ENCODE results near the gene KLF1. TPM values are rescaled to one million over a fixed set of nuclear protein-coding genes. Genes with fewer than 3 reads are reported as not detected.

The KLF1 gene
- total and polyA plus RNA-seq, 10 of the 15 experiments (the other 5 are each of a cell fraction or from before 2014, with no cell fraction given): 0.04 to 0.38 (median 0.08) TPM; not detected in 3

DNA sequence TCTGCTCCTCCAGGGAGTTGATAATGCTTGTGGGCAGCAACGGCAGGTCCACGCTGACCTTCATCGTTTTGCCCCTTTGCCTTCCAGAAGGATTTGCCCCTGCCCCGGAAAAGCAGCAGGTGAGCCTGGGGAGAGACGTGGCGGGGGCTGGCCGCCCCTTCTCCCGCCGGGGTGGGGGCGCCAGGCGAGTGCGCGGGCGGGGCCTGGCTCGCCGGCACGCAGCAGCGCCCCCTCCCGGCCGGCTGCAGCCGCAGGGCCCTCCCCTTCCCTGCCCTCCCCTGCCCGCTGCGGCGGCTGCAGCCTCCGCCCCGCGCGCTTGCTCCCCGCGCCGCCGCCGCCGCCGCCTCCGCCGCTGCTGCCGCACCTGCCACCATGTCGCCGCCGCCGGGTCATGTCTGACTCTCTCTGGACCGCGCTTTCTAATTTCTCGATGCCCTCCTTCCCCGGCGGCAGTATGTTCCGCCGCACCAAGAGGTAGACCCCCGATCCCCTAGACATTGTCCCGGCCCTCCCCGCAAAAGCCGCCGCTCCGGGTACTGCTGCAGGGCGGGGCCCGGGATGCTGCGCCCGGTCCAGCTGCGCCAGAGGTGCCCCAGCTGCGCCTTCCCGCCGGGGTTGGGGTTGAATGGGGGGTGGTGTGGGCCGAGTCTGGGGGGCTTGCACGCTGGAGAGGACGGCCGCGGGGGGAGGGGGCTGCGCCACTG lies 48.7 kb downstream of the KLF1 start, which contains the start of gene MAST1 (continued):
- TF ChIP-seq, protein P1, sequence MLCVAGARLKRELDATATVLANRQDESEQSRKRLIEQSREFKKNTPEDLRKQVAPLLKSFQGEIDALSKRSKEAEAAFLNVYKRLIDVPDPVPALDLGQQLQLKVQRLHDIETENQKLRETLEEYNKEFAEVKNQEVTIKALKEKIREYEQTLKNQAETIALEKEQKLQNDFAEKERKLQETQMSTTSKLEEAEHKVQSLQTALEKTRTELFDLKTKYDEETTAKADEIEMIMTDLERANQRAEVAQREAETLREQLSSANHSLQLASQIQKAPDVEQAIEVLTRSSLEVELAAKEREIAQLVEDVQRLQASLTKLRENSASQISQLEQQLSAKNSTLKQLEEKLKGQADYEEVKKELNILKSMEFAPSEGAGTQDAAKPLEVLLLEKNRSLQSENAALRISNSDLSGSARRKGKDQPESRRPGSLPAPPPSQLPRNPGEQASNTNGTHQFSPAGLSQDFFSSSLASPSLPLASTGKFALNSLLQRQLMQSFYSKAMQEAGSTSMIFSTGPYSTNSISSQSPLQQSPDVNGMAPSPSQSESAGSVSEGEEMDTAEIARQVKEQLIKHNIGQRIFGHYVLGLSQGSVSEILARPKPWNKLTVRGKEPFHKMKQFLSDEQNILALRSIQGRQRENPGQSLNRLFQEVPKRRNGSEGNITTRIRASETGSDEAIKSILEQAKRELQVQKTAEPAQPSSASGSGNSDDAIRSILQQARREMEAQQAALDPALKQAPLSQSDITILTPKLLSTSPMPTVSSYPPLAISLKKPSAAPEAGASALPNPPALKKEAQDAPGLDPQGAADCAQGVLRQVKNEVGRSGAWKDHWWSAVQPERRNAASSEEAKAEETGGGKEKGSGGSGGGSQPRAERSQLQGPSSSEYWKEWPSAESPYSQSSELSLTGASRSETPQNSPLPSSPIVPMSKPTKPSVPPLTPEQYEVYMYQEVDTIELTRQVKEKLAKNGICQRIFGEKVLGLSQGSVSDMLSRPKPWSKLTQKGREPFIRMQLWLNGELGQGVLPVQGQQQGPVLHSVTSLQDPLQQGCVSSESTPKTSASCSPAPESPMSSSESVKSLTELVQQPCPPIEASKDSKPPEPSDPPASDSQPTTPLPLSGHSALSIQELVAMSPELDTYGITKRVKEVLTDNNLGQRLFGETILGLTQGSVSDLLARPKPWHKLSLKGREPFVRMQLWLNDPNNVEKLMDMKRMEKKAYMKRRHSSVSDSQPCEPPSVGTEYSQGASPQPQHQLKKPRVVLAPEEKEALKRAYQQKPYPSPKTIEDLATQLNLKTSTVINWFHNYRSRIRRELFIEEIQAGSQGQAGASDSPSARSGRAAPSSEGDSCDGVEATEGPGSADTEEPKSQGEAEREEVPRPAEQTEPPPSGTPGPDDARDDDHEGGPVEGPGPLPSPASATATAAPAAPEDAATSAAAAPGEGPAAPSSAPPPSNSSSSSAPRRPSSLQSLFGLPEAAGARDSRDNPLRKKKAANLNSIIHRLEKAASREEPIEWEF (IDR thresholded peaks at IDR 0.05; ENCODE audit: insufficient replicate concordance, low read depth, low read length): no peak
- TF ChIP-seq IKZF1 (conservative IDR thresholded peaks at IDR 0.05) (peak; percentile 33; the same call in 1 of the 2 replicates), ZNF592 (IDR thresholded peaks at IDR 0.05) (no peak), BHLHE40 (IDR thresholded peaks at IDR 0.05; ENCODE audit: borderline replicate concordance in 1 of 2, low read depth in 2 of 2, low read length in 1 of 2) (peak in 1 of 2 experiments; percentile 57; a peak in 2 of 4 replicates)
